ENCODE results near the gene ZNF778.

ZNF778 gene

DNA sequence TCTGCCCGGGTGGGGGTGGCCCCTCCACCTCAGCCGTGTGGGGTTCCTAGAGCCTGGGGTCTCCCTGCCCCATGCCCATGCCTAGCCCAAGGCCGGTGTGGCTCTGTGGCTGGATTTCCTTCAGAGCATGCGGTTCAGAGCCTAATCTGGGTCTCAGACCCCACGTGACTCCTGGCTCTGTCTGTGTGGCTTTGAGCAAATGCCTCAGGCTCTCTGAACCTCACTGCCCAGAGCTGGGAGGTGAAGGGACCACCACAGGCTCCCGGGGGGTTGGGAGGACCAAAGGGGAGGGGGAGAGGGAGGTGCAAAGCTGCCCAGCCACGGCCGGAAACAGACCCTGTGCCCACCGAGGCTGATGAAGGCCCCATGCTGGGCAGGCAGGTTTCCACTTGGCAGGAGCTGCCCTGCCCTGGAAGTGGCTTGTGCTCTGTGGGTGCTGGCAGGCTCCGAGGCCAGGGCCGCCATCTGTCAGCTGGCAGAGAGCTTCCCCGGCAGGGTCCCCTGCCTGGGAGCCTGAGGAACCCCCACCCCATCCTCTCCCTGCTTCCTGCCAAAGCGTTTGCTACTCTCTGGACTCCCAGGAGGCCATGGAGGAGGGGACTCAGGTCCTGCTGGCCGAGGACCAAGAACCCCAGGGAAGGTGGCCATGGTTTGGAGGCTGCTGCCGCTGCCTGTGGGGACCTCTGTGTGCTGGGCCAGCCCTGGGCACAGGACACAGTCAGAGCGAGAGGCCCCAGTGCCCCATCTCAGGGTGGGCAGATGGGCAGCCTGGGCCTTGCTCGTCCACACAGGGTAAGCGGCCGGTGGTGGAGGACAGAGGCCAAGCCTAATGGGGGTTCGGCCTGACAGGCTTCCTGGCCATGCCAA is 42.0 kb upstream of the ZNF778 start:
- peaks cover 26% of the 10 kb centered on the region for H3K27me3 ChIP-seq (ENCODE audit: control insufficient read depth, insufficient read depth, low read length)
- H3K36me3 ChIP-seq (ENCODE audit: control insufficient read depth, insufficient read depth, low read length) = no peaks in the 10 kb centered on the region
- no peak overlapping the region for H3K9ac ChIP-seq (ENCODE audit: low read length)
- H3K4me3 ChIP-seq (ENCODE audit: low read length) = no peak overlapping the region
- H3K9me3 ChIP-seq (ENCODE audit: control insufficient read depth, low read length) = no peaks in the 10 kb centered on the region
- peaks cover 10% of the 10 kb centered on the region for H3K4me1 ChIP-seq (ENCODE audit: control insufficient read depth, insufficient read depth, low read length)

DNA sequence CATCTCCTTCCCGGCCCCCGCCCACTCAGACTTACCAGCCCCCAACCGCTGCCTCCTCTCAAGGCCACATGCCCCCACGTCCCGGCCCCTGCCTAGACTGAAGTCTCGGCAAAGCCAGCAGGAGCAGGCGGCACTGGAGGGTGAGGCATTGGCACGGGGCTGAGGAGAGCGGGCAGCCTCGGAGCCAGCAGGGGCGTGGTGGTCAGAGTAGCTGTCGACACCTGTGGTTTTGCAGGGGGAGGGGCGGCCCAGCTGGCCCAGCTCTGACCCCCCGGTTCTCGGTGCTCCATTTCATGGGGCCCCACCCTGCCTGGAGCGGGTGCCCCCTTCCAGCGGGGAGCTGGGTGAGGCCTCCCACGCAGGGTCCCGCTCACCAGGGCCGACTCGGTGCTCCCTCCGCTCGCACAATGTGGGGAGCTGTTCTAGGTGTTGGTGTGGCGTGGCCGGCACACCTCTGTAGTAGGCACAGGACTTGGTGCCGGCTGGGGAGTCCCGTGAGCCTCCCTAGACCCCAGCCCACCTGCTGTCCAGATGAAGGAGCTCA is 41.3 kb upstream of the ZNF778 start:
- H3K4me1 ChIP-seq (ENCODE audit: control insufficient read depth, insufficient read depth, low read length) = peaks cover 5% of the 10 kb centered on the region
- H3K9me3 ChIP-seq (ENCODE audit: control insufficient read depth, low read length) = no peaks in the 10 kb centered on the region
- H3K36me3 ChIP-seq (ENCODE audit: control insufficient read depth, insufficient read depth, low read length) = no peaks in the 10 kb centered on the region
- no peak overlapping the region for H3K4me3 ChIP-seq (ENCODE audit: low read length)
- H3K27me3 ChIP-seq (ENCODE audit: control insufficient read depth, insufficient read depth, low read length) = peaks cover 21% of the 10 kb centered on the region
- no peak overlapping the region for H3K9ac ChIP-seq (ENCODE audit: low read length)

DNA sequence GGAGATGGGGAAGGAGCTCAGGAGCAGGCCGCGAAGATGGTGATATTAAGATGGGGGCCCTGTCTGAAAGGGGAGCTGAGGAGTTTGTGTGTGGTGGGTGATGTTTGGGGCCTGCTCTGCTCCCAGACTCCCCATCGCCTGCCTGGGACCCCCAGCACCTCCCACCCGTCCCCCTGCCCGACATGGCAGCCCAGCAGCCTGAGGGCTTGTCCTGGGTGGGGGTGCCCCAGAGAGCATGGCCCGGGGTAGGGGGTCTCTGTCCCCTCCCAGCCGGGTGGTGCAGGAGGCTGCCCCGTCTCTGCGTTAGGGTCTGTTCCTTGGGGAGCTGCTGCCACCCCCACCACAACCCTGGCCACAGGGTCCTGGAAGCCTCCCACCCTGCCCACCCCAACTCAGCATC is 40.8 kb upstream of the ZNF778 start:
- Histone ChIP-seq H3K9ac (ENCODE audit: low read length) (no peak overlapping the region), H3K4me3 (ENCODE audit: low read length) (no peak overlapping the region), H3K36me3 (ENCODE audit: control insufficient read depth, insufficient read depth, low read length) (no peaks in the 10 kb centered on the region), H3K9me3 (ENCODE audit: control insufficient read depth, low read length) (no peaks in the 10 kb centered on the region), H3K27me3 (ENCODE audit: control insufficient read depth, insufficient read depth, low read length) (peaks cover 19% of the 10 kb centered on the region), H3K4me1 (ENCODE audit: control insufficient read depth, insufficient read depth, low read length) (peaks cover 3% of the 10 kb centered on the region)

DNA sequence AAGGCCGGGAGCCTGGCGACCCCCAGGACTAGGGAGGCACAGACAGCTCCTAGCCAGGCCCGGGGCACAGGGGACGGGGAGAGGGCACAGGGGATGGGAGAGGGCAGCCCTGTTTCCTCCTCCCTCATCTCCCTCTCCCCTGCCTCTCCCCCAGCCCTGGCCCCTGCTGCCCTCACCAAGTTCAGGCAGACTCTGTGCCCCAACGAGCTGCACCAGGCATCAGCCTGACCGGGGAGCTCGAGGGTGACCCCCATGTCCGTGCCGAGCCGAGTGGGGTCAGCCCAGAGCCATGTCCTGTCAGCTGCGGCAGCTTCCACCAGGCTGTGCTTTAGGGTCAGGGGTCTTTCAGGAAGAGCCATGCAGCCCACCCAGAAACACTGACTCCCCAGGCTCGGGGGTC is 40.0 kb upstream of the ZNF778 start:
- Histone ChIP-seq H3K27me3 (ENCODE audit: control insufficient read depth, insufficient read depth, low read length) (peaks cover 14% of the 10 kb centered on the region), H3K4me1 (ENCODE audit: control insufficient read depth, insufficient read depth, low read length) (no peaks in the 10 kb centered on the region), H3K9me3 (ENCODE audit: control insufficient read depth, low read length) (no peaks in the 10 kb centered on the region), H3K9ac (ENCODE audit: low read length) (no peak overlapping the region), H3K4me3 (ENCODE audit: low read length) (no peak overlapping the region), H3K36me3 (ENCODE audit: control insufficient read depth, insufficient read depth, low read length) (no peaks in the 10 kb centered on the region)

DNA sequence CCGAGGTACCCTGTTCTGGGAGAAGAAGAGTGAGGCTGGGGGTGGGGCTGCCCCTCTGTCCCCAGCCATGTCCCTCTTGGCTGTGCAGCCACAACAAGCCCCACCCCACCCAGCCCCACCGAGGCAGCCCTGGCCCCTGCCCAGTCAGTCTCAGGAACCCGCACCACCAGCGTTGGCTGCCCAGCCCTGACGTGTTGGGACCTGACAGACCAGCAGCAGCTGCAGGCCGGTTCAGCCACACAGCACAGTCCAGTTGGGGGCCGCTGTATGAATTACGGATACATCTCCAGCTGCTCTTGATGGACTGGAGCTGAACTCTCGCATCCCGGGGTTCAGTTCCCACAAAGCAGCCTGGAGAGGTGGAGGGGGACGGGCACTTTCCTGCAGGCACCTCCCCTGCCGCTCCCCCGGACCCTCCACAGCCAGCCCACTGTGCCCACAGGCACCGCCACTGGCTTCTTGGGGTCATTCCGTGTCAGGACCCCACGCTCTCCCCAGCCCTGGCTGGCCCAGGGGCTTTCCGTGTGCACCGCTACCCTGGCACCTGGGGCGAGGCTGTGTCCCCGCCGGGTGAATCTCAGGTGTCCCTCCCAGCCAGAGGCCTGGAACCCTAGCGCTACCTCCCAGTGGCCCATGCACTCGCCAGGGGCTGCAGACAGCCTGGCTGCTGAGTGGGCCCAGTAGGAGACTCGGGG is 38.9 kb upstream of the ZNF778 start:
- no peaks in the 10 kb centered on the region for H3K36me3 ChIP-seq (ENCODE audit: control insufficient read depth, insufficient read depth, low read length)
- H3K4me1 ChIP-seq (ENCODE audit: control insufficient read depth, insufficient read depth, low read length) = no peaks in the 10 kb centered on the region
- H3K9me3 ChIP-seq (ENCODE audit: control insufficient read depth, low read length) = no peaks in the 10 kb centered on the region
- no peak overlapping the region for H3K4me3 ChIP-seq (ENCODE audit: low read length)
- peaks cover 3% of the 10 kb centered on the region for H3K27me3 ChIP-seq (ENCODE audit: control insufficient read depth, insufficient read depth, low read length)
- H3K9ac ChIP-seq (ENCODE audit: low read length) = no peak overlapping the region

DNA sequence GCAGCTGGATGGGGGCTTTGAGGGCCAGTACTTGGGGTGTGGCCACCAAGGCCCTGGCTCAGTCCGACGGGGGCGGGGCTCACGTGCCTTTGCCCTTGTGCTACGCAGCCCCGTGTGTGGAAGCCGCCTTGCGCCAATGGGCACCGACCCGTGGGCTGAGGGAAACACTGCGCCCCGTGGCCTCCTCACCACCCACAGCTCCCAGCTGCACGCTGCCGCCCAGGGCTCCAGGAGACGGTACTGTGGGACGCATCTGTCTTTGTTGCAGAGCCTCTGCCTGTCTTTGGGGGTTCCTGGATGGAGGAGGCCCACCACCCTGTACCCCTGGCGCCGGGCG is 38.4 kb upstream of the ZNF778 start:
- Histone ChIP-seq H3K9me3 (ENCODE audit: control insufficient read depth, low read length) (no peaks in the 10 kb centered on the region), H3K4me1 (ENCODE audit: control insufficient read depth, insufficient read depth, low read length) (no peaks in the 10 kb centered on the region), H3K9ac (ENCODE audit: low read length) (no peak overlapping the region), H3K36me3 (ENCODE audit: control insufficient read depth, insufficient read depth, low read length) (no peaks in the 10 kb centered on the region), H3K4me3 (ENCODE audit: low read length) (no peak overlapping the region), H3K27me3 (ENCODE audit: control insufficient read depth, insufficient read depth, low read length) (peaks cover 2% of the 10 kb centered on the region)

DNA sequence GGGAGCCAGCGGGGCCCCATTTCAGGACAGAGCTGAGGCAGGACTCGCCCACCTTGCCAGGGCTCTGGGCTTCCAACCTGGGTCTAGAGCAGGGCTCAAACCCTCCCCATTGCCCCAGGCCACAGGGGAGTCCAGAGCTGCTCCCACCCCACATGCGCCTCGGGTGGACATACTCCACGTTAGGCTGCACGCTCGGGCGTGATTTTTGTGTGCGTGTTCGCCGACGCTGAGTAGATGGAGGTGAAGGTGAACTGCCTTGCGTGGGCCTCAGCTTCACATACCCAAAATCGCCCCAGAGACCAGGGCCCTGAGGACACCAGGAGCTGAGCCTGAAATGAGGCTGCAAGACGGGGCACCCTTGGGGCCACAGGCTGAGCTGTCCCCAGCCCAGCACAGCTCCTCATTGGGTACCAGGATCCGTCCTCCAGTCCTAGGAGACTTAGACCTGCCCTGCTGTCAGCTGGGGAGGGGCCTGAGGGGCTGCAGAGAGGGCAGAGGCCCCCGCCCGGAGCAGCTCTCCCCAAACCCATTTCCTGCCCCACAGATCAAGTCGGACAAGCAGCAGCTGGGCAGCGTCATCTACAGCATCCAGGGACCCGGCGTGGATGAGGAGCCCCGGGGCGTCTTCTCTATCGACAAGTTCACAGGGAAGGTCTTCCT is 37.7 kb upstream of the ZNF778 start:
- H3K9me3 ChIP-seq (ENCODE audit: control insufficient read depth, low read length) = no peaks in the 10 kb centered on the region
- H3K9ac ChIP-seq (ENCODE audit: low read length) = no peak overlapping the region
- H3K4me1 ChIP-seq (ENCODE audit: control insufficient read depth, insufficient read depth, low read length) = no peaks in the 10 kb centered on the region
- H3K27me3 ChIP-seq (ENCODE audit: control insufficient read depth, insufficient read depth, low read length) = peaks cover 2% of the 10 kb centered on the region
- no peak overlapping the region for H3K4me3 ChIP-seq (ENCODE audit: low read length)
- no peaks in the 10 kb centered on the region for H3K36me3 ChIP-seq (ENCODE audit: control insufficient read depth, insufficient read depth, low read length)

DNA sequence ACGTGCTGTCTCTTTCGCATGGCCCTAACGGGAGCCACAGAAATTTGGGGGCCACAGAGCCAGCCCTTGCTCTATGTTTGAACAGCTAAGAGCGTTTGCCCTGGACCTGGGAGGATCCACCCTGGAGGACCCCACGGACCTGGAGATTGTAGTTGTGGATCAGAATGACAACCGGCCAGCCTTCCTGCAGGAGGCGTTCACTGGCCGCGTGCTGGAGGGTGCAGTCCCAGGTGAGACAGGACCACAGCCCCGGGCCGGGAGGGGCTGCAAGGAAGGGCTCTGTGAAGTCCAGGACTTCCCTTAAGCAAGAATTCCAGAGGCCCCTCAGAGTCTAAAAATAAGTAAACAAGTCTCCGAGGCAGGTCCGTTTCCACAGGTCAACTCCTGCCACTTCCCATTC is 34.0 kb upstream of the ZNF778 start:
- no peak overlapping the region for H3K9ac ChIP-seq (ENCODE audit: low read length)
- no peaks in the 10 kb centered on the region for H3K36me3 ChIP-seq (ENCODE audit: control insufficient read depth, insufficient read depth, low read length)
- no peaks in the 10 kb centered on the region for H3K4me1 ChIP-seq (ENCODE audit: control insufficient read depth, insufficient read depth, low read length)
- H3K4me3 ChIP-seq (ENCODE audit: low read length) = no peak overlapping the region
- H3K27me3 ChIP-seq (ENCODE audit: control insufficient read depth, insufficient read depth, low read length) = no peaks in the 10 kb centered on the region
- H3K9me3 ChIP-seq (ENCODE audit: control insufficient read depth, low read length) = no peaks in the 10 kb centered on the region

DNA sequence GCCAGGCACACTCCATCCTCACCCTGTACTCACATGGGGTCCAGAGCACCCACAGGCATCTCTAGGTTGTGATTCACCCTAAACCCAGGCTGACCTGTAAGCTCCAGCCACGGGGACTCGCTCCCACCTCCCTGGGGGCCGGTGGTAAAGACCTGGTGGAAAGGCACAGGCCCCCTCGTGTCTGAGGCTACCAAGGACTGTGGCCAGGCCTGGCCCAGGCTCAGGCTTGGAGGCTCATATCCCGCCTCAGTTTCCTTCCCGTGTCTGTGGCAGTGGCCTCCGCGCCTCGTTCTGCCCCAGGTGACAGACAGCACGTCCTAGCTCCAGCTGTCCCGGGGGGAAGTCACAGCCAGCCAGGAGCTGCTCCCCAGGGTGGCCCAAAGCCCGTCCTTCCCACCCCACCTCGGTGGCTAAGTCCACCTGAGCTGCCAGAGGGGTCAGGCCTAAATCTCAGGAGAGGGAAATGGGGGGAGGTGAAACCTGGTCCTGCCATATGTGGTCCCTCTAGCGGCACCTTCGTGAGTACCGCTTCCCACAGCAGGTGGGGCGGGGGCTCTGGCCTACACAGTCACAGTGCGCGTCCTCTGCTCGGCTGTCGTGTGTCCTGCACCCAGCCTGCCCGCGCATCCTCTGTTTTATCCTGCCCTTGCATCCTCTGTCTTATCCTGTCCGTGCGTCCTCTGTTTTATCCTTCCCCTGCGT is 33.4 kb upstream of the ZNF778 start:
- no peak overlapping the region for H3K9ac ChIP-seq (ENCODE audit: low read length)
- no peak overlapping the region for H3K4me3 ChIP-seq (ENCODE audit: low read length)
- H3K36me3 ChIP-seq (ENCODE audit: control insufficient read depth, insufficient read depth, low read length) = no peaks in the 10 kb centered on the region
- H3K9me3 ChIP-seq (ENCODE audit: control insufficient read depth, low read length) = no peaks in the 10 kb centered on the region
- H3K4me1 ChIP-seq (ENCODE audit: control insufficient read depth, insufficient read depth, low read length) = no peaks in the 10 kb centered on the region
- no peaks in the 10 kb centered on the region for H3K27me3 ChIP-seq (ENCODE audit: control insufficient read depth, insufficient read depth, low read length)

DNA sequence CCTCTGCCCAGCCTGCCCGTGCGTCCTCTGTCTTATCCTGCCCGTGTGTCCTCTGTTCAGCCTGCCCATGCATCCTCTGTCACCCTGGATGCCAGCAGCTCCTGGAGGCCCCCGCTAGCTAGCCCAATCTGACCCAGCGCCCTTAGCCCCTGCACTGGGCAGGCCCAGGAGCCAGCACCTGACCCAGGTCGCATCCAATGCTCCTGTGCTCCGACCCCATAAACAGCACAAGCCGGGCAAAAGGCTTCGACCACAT is 32.9 kb upstream of the ZNF778 start:
- H3K4me1 ChIP-seq (ENCODE audit: control insufficient read depth, insufficient read depth, low read length) = no peaks in the 10 kb centered on the region
- H3K9ac ChIP-seq (ENCODE audit: low read length) = no peak overlapping the region
- no peaks in the 10 kb centered on the region for H3K27me3 ChIP-seq (ENCODE audit: control insufficient read depth, insufficient read depth, low read length)
- H3K4me3 ChIP-seq (ENCODE audit: low read length) = no peak overlapping the region
- H3K9me3 ChIP-seq (ENCODE audit: control insufficient read depth, low read length) = no peaks in the 10 kb centered on the region
- no peaks in the 10 kb centered on the region for H3K36me3 ChIP-seq (ENCODE audit: control insufficient read depth, insufficient read depth, low read length)

DNA sequence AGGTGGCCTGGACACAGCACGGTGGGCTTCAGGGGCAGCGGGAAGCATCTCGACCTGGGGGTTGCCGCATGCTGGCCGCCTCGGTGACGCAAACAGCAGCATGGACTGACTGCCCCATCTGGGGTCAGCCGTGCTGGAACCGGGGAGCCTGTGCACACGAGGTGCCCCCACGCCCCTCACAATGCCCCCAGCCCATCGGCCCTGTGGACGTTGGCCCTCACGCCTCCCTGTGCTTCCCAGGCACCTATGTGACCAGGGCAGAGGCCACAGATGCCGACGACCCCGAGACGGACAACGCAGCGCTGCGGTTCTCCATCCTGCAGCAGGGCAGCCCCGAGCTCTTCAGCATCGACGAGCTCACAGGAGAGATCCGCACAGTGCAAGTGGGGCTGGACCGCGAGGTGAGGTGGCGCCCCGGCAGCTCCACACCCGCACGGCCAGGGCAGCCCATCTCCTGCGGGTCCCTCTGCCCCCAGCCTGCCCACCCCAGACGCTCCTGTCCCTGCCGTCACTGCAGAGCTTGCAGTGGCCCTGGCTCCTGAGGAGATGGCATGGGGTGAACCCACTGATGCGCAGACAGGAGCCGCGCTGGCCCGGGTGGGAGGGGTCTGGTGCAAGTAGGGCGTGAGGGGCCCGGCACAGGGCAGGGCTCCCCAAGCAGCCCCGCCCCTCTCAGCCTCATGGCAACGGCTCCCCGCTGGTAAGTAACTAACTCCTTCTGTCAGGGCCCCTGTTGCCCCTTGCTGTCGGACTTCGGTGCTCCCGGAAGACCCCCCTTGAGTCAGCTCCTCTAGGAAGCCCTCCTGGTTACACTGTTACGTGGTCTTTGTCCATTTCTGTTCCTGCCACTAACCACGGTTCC is 32.3 kb upstream of the ZNF778 start:
- Histone ChIP-seq H3K9me3 (ENCODE audit: control insufficient read depth, low read length) (no peaks in the 10 kb centered on the region), H3K4me1 (ENCODE audit: control insufficient read depth, insufficient read depth, low read length) (no peaks in the 10 kb centered on the region), H3K9ac (ENCODE audit: low read length) (no peak overlapping the region), H3K4me3 (ENCODE audit: low read length) (no peak overlapping the region), H3K27me3 (ENCODE audit: control insufficient read depth, insufficient read depth, low read length) (no peaks in the 10 kb centered on the region), H3K36me3 (ENCODE audit: control insufficient read depth, insufficient read depth, low read length) (no peaks in the 10 kb centered on the region)
